Measurements from ENCODE around the gene SERPINB7. TPM values are rescaled to one million over a fixed set of nuclear protein-coding genes. Genes with fewer than 3 reads are reported as not detected.

SERPINB7 gene
- polyA plus RNA-seq, 1 donor from 2014 or later = not detected

DNA sequence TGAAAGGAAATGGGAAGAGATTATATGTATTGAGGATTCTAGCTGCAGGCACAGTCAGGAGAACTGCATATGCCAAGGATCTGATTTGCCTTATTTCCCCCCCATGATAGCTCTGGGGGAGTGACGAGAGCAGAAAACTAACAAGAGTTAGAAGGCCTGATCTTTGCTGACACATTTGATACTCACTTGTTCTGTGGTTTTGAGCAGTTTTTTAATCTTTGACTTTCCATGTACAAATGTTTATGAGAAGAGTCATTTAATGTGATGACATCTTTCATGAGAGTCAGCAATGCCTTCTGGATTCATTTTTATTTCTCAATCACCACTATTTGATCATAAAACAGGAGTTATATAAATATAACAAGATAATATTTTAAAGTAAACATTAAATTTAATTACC lies 12.7 kb upstream of the SERPINB7 start:
- no peaks in the 10 kb centered on the region for H3K9me3 ChIP-seq (ENCODE audit: low read length)
- no peak overlapping the region for H3K9ac ChIP-seq (ENCODE audit: low read length)
- no peaks in the 10 kb centered on the region for H3F3A ChIP-seq (ENCODE audit: insufficient read depth, low read length, poor library complexity, severe bottlenecking)
- H3K27me3 ChIP-seq (ENCODE audit: insufficient read depth, low read depth, low read length) = no peaks in the 10 kb centered on the region
- H2AFZ ChIP-seq (ENCODE audit: low read depth, low read length) = no peak overlapping the region
- no peak overlapping the region for H3K4me2 ChIP-seq (ENCODE audit: low read length)
- TF ChIP-seq EZH2 (IDR thresholded peaks at IDR 0.05; ENCODE audit: borderline replicate concordance, insufficient read depth, low read length, poor library complexity, severe bottlenecking) (no peak), MXI1 (conservative IDR thresholded peaks at IDR 0.05; ENCODE audit: poor library complexity, severe bottlenecking) (no peak), RAD21 (conservative IDR thresholded peaks at IDR 0.05) (no peak), EP300 (conservative IDR thresholded peaks at IDR 0.05; ENCODE audit: poor library complexity, severe bottlenecking) (no peak), POLR2AphosphoS5 (IDR thresholded peaks at IDR 0.05) (no peak), TAF1 (IDR thresholded peaks at IDR 0.05; ENCODE audit: low read depth) (no peak), CTCF (IDR thresholded peaks at IDR 0.05; ENCODE audit: poor library complexity, severe bottlenecking) (no peak), REST (IDR thresholded peaks at IDR 0.05; ENCODE audit: borderline replicate concordance) (no peak), SMC3 (conservative IDR thresholded peaks at IDR 0.05; ENCODE audit: poor library complexity) (no peak)
- no peaks in the 10 kb centered on the region for H3K36me3 ChIP-seq (ENCODE audit: insufficient read depth, low read length)
- no peak overlapping the region for H3K27ac ChIP-seq (ENCODE audit: low read length)
- no peak overlapping the region for H3K4me3 ChIP-seq (ENCODE audit: low read length)
- no peaks in the 10 kb centered on the region for H4K20me1 ChIP-seq (ENCODE audit: insufficient read depth)
- H3K9me2 ChIP-seq (ENCODE audit: insufficient read depth, low read length) = no peaks in the 10 kb centered on the region
- no peaks in the 10 kb centered on the region for H3K79me2 ChIP-seq (replicated peaks; ENCODE audit: insufficient read depth, low read length)

DNA sequence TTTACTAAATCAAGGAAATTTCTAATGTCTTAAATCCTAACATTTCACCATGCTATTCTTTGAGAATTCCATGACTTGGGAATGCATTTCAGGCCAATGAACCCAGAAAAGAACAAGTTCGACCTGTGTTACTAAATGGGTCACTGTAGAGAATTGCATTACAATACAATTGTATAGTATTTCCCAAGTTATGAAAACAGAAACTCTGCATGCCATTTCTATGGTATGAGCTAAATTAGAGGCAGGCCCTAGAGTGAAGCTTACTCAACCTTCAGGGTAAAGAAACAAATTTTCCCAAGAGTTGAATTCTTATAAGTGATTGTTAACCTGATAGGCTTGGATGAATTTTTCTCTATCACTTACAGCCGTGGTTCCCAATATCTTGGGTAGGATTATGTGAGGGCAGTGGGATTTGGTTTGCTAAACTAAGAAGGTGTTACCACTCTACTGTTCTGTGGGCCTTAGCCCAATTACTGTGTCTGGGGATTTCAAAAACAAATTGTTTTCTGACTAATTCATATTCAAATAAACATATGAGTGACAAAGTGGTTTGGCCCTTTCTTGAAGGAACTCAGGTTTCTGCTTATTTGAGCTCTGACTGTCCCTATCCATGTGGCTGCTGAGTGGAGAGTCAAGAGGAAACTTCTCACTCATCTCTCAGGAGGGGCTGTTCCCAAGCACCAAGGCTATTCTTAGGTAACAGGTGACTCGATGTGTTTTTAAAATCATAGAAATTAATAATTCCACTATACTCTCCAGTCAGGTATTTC lies 11.2 kb upstream of the SERPINB7 start:
- no peak overlapping the region for H3K4me2 ChIP-seq (ENCODE audit: low read length)
- no peak overlapping the region for H3K4me3 ChIP-seq (ENCODE audit: low read length)
- no peaks in the 10 kb centered on the region for H3K9me3 ChIP-seq (ENCODE audit: low read length)
- H2AFZ ChIP-seq (ENCODE audit: low read depth, low read length) = no peak overlapping the region
- no peak for TF ChIP-seq CTCF (IDR thresholded peaks at IDR 0.05; ENCODE audit: poor library complexity, severe bottlenecking)
- no peak for TF ChIP-seq REST (IDR thresholded peaks at IDR 0.05; ENCODE audit: borderline replicate concordance)
- TF ChIP-seq POLR2AphosphoS5 (IDR thresholded peaks at IDR 0.05) = no peak
- no peak for TF ChIP-seq TAF1 (IDR thresholded peaks at IDR 0.05; ENCODE audit: low read depth)
- TF ChIP-seq RAD21 (conservative IDR thresholded peaks at IDR 0.05) = no peak
- TF ChIP-seq EP300 (conservative IDR thresholded peaks at IDR 0.05; ENCODE audit: poor library complexity, severe bottlenecking) = no peak
- no peak for TF ChIP-seq SMC3 (conservative IDR thresholded peaks at IDR 0.05; ENCODE audit: poor library complexity)
- TF ChIP-seq MXI1 (conservative IDR thresholded peaks at IDR 0.05; ENCODE audit: poor library complexity, severe bottlenecking) = no peak
- TF ChIP-seq EZH2 (IDR thresholded peaks at IDR 0.05; ENCODE audit: borderline replicate concordance, insufficient read depth, low read length, poor library complexity, severe bottlenecking) = no peak
- H3F3A ChIP-seq (ENCODE audit: insufficient read depth, low read length, poor library complexity, severe bottlenecking) = no peaks in the 10 kb centered on the region
- no peaks in the 10 kb centered on the region for H3K9me2 ChIP-seq (ENCODE audit: insufficient read depth, low read length)
- H3K9ac ChIP-seq (ENCODE audit: low read length) = no peak overlapping the region
- H3K27ac ChIP-seq (ENCODE audit: low read length) = no peak overlapping the region
- H3K27me3 ChIP-seq (ENCODE audit: insufficient read depth, low read depth, low read length) = no peaks in the 10 kb centered on the region
- no peaks in the 10 kb centered on the region for H3K36me3 ChIP-seq (ENCODE audit: insufficient read depth, low read length)
- H4K20me1 ChIP-seq (ENCODE audit: insufficient read depth) = no peaks in the 10 kb centered on the region
- no peaks in the 10 kb centered on the region for H3K79me2 ChIP-seq (replicated peaks; ENCODE audit: insufficient read depth, low read length)
